Subcutaneous adipose tissue (tissue), 4 donors: ENCODE data around the gene USP10. TPM values are rescaled to one million over a fixed set of nuclear protein-coding genes. Genes with fewer than 3 reads are reported as not detected.

ENCODE experiments used
- CTCF ChIP-seq: fragments of 450-650 bp; IDR thresholded peaks from one replicate; pipeline ENCODE4 v1.5.1; 2016; ENCODE audit warnings: low read depth, mild to moderate bottlenecking, control low read depth, antibody characterized with exemption, moderate library complexity
- total RNA-seq, 4 donors: library from RNA; depleted of rRNA; stranded (reverse); fragments of >200 nt; gene quantifications; one replicate each; pipeline ENCODE4 v1.1.0, GENCODE V29; 2016

The USP10 gene
- total RNA-seq, 4 donors from 2014 or later: 29.7 to 85.1 (median 43.5) TPM

- no peak for TF ChIP-seq CTCF
These were observed 26.4 kb downstream of the USP10 start for GRCh38 chr16:84726079-84726668.

- no peak for TF ChIP-seq CTCF
These were observed 27.1 kb downstream of the USP10 start for GRCh38 chr16:84726669-84727467.

GRCh38 chr16:84728853-84729424 lies 29.1 kb downstream of the USP10 start:
- TF ChIP-seq CTCF: no peak

GRCh38 chr16:84729716-84730320 lies 30.0 kb downstream of the USP10 start:
- TF ChIP-seq CTCF: no peak

- no peak for TF ChIP-seq CTCF
These were observed 30.8 kb downstream of the USP10 start for GRCh38 chr16:84730406-84731106.

GRCh38 chr16:84732674-84733352 lies 33.0 kb downstream of the USP10 start:
- TF ChIP-seq CTCF: no peak
